ENCODE measurements around the gene CNTNAP2.
"Not testable (repeated sequence)": the region's sequence is repeated elsewhere in the genome, so short reads cannot be mapped to it uniquely, and the experiment has no call there.

Gene CNTNAP2

DNA sequence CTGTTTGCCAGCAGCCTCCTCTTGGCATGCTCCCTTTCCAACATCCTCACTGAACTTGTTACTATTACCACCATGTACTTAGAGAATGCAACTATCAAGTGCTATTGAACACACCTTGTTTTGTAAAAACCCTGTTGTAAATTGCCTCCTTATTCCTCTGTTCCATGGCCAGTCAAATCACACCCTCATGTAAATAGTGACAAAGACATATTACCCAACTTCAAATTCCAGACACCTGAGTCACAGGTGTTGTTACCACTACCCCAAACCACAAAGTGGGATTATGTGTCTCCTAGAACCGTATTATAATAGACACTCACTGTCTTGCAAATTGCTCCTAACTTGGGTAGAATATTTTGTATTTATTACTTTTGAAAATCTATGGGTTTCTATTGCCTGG lies 2210.8 kb downstream of the CNTNAP2 start:
- no peak for DNase-seq (ENCODE audit: low read depth)
- no peak overlapping the region for H3K4me3 ChIP-seq (ENCODE audit: low read depth, low read length)

- DNase-seq (ENCODE audit: low read depth), result no peak
- no peak overlapping the region for H3K4me3 ChIP-seq (ENCODE audit: low read depth, low read length)
Measured at GRCh38 chr7:148328906-148329305, 2212.3 kb downstream of the CNTNAP2 start.

GRCh38 chr7:148330124-148330818 lies 2213.7 kb downstream of the CNTNAP2 start:
- DNase-seq (ENCODE audit: low read depth), result no peak

DNA sequence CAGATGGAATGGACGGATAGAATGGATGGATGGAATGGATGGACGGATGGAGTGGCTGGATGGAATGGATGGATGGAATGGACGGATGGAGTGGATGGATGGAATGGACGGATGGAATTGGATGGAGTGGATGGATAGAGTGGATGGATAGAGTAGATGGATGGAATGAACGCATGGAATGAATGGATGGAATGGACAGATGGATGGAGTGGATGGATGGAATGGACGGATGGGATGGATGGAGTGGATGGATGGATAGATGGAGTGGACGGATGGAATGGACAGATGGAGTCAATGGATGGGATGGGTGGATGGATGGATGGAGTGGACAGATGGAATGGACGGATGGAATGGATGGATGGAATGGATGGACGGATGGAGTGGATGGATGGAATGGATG lies 2214.2 kb downstream of the CNTNAP2 start:
- H3K4me3 ChIP-seq (ENCODE audit: low read depth, low read length), result no peak overlapping the region
- DNase-seq (ENCODE audit: low read depth), result no peak

More at GRCh38 chr7:148330124-148330818, 2213.7 kb downstream of the CNTNAP2 start:
- H3K4me3 ChIP-seq (ENCODE audit: low read depth, low read length), result no peak overlapping the region

DNA sequence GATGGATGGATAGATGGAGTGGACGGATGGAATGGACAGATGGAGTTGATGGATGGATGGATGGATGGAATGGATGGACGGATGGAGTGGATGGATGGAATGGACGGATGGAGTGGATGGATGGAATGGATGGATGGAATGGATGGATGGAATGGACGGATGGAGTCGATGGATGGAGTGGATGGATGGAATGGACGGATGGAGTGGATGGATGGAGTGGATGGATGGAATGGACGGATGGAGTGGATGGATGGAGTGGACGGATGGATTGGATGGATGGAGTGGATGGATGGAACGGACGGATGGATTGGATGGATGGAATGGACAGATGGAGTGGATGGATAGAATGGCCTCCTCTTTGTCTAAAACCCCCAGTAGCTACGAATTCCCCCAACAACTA lies 2214.9 kb downstream of the CNTNAP2 start:
- not testable (repeated sequence) for DNase-seq (ENCODE audit: low read depth)

DNA sequence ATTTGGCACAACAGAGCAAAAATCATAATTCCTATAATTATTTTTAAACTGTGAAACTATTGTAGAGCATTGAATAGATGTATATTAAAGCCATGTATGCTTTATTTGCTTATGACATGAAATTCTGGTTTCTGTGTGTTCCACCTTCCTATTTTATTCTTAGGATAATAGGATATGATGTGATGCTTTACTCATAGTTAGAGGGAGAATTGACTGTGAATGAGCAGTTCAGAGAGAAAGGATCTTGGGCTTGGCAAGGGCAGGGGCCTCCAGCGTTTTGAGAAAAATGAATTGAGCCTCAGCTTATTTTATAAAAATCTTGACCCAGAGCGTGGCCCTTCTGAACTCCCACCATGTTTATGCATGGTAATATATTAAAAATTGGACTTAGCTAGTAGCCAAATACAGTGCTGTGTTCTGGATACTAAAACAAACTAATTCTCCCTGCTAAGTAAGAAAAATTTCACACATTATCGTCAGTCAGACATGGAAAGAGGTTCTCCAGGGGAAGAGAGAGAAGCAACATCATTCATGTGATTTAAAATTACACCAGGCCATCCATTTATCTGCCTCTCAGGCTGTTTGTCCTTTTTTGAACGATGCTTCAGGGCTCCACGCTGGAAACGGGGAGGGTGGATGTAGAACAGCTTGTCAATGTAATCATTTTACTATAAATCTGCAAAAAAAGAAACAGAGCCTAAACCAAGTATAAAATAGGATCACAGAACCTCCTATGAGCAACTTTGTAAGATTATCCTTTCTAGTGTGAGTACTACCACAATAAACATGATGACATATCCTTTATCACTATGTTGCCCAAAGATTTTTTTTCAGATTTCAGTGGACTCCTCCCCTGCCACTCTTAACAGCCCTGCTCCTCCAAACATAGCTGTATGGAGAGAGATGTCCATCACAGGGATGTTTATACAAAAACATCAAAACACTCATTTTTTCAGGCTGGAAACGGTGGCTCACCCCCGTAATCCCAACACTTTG lies 2215.9 kb downstream of the CNTNAP2 start:
- no peak for DNase-seq (ENCODE audit: low read depth)
- H3K4me3 ChIP-seq (ENCODE audit: low read depth, low read length), result no peak overlapping the region

More for the DNA sequence above, 2214.9 kb downstream of the CNTNAP2 start:
- H3K4me3 ChIP-seq (ENCODE audit: low read depth, low read length), result not testable (repeated sequence)

- DNase-seq (ENCODE audit: low read depth), result no peak
- no peak overlapping the region for H3K4me3 ChIP-seq (ENCODE audit: low read depth, low read length)
Measured at GRCh38 chr7:148334441-148334956, 2217.9 kb downstream of the CNTNAP2 start.

DNA sequence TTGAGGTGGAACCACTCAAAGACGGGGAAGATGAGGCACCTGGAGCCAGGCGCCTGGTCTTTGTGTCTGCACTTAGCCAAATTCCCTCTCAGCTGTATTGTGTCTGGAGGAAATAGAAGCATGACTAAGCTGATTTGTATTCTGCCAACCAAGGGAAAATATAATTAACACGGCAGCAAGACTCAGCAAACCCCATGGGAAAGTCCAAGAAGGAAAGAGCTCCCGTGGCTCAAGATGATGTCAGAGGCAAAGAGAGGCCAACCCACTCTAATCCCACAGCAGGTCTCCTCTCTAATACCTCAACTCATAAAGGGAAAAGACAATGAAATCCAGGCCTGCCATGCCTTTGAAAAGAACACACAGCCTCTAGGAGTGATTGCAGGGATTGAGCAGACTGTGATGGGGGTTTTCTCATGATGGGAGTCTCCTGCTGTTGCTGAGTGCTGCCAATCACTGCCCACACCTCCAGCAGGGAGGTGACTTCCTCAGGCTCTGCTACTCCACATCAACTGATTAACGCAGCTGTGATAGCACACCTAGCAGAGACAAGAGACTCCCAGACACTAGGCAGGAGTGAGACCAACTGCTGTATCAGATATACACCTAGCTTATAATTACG lies 2218.5 kb downstream of the CNTNAP2 start:
- no peak overlapping the region for H3K4me3 ChIP-seq (ENCODE audit: low read depth, low read length)
- DNase-seq (ENCODE audit: low read depth), result peak; percentile 39

- H3K4me3 ChIP-seq (ENCODE audit: low read depth, low read length), result no peak overlapping the region
- no peak for DNase-seq (ENCODE audit: low read depth)
Measured at GRCh38 chr7:148335790-148336189, 2219.2 kb downstream of the CNTNAP2 start.

- no peak overlapping the region for H3K4me3 ChIP-seq (ENCODE audit: low read depth, low read length)
- DNase-seq (ENCODE audit: low read depth), result no peak
Measured at GRCh38 chr7:148336411-148336810, 2219.8 kb downstream of the CNTNAP2 start.

DNA sequence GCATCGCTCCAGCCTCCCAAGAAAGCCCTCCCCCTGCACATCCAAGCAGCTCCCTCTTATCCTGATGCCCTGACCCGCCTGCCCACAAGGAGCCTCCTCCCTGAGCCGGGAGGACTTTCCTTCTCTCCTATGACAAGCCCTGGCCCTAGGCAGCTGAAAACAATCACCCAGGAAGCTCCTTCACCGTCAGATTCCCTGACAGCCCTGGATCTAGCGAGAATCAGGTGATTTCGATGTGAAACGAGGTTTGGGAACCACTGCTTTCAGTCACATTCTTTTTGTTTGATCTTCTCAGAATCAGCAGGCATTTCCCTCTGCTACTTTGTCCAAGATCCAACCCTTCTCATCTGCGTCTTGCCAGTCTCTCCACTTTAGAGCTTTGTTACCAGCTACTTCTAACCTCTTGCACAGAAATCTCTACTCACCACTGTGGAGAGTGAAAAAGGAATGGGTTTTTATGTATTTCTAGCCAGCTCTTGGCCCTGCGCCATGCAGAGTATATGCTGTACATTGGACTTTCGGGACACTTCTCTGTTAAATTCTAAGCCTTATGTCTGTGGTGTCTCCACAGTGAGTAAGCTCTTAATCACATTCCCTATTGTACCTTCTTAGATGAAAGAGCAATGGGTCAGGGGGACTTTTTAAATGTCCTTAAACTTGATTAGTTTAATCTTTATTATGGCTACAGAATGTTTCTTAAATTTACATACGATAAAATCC lies 2220.8 kb downstream of the CNTNAP2 start:
- no peak for DNase-seq (ENCODE audit: low read depth)
- H3K4me3 ChIP-seq (ENCODE audit: low read depth, low read length), result no peak overlapping the region

GRCh38 chr7:148337995-148338747 lies 2221.6 kb downstream of the CNTNAP2 start:
- no peak overlapping the region for H3K4me3 ChIP-seq (ENCODE audit: low read depth, low read length)
- DNase-seq (ENCODE audit: low read depth), result no peak

- DNase-seq (ENCODE audit: low read depth), result no peak
- H3K4me3 ChIP-seq (ENCODE audit: low read depth, low read length), result no peak overlapping the region
Measured at GRCh38 chr7:148340438-148341280, 2224.1 kb downstream of the CNTNAP2 start.

DNA sequence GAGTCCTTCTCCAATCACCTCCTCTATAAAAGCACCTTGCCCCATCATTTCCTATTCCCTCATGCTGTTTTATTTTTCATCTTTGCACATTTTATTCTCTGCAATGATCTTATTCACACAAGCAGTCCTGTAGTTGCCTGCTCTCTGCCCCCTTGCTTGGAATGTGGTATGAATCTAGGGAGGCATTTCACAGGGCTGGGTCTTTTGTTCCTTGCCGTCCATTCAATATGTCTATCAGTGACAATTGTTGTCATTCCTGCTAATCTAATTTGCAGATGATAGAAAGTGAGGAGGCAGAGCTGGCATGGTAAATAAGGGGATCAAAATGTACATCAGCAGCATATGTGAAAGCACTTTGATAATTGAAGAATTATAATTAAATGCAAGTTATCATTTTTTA lies 2227.8 kb downstream of the CNTNAP2 start:
- H3K4me3 ChIP-seq (ENCODE audit: low read depth, low read length), result no peak overlapping the region

GRCh38 chr7:148347981-148348380 lies 2231.4 kb downstream of the CNTNAP2 start:
- H3K4me3 ChIP-seq (ENCODE audit: low read depth, low read length), result no peak overlapping the region
- DNase-seq (ENCODE audit: low read depth), result no peak

More for the DNA sequence above, 2227.8 kb downstream of the CNTNAP2 start:
- no peak for DNase-seq (ENCODE audit: low read depth)

DNA sequence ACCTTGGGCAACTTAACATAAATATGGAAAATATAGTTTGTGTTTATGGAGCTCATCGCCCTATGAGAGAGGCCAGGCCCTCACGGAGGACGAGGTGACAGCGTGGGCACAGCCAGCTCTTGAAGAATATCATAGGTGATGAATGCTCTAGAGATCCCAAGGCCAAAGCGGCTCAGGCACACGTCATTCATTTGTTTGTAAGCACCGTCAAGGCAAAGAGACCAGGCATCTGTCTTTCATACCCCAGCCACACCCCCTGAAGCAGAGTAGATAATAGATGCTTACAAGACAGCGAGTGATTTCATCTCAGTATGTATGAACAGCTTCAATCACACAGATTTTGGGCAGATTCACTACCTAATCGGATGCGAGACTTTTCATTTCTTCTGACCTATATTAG lies 2231.9 kb downstream of the CNTNAP2 start:
- DNase-seq (ENCODE audit: low read depth), result no peak
- H3K4me3 ChIP-seq (ENCODE audit: low read depth, low read length), result no peak overlapping the region

DNA sequence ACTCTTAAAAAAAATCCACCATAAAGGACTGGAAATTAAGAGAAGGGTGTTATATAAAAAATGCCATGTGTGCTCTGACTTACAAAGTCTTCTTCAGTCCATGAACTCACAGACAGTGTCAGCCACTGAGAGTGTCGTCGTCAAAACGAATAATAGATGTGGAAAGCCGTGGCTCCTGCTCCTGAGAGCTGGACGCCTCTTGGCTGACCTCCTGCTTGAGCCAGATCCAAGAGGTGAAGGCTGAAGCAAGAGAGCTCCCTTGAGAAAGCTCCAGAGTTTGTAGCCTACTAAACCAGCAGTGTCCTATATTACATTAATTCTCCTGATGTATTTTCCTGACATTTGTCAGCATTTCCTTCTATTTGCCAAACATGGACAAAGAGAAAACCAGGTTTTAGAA lies 2239.7 kb downstream of the CNTNAP2 start:
- no peak for DNase-seq (ENCODE audit: low read depth)
- H3K4me3 ChIP-seq (ENCODE audit: low read depth, low read length), result no peak overlapping the region

- no peak overlapping the region for H3K4me3 ChIP-seq (ENCODE audit: low read depth, low read length)
- no peak for DNase-seq (ENCODE audit: low read depth)
Measured at GRCh38 chr7:148362541-148362940, 2245.9 kb downstream of the CNTNAP2 start.

Data from skeletal muscle cell (primary cell).